HG02943 (cell line): ENCODE results near the gene FOXK1.

ENCODE experiments used
- ATAC-seq: cut with Tn5 transposase; IDR thresholded peaks from one replicate; pipeline ENCODE4 v1.9.1; 2021; ENCODE audit warnings: mild to moderate bottlenecking, low read depth, moderate library complexity; ENCODE audit not compliant: unreplicated experiment

The FOXK1 gene

DNA sequence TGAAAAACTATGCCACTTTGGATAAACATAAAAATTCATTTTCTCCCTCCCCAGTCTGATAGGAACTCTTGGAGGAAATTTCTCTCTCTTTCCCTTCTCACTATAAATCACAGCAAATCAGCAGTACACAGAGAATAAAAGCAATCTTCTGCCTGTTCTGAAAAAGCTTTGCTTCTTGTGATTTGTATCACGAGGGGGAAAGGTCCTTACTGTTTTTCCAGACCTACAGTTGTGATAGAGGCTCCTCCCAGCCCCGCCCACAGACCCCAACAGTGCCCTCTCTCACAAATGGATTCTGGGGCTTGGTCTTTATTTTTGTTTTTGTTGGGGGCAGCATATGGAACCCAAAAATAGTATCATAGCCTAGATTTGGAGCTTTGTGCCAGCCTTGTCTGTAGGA lies 12.2 kb downstream of the FOXK1 start:
- no peak for ATAC-seq

DNA sequence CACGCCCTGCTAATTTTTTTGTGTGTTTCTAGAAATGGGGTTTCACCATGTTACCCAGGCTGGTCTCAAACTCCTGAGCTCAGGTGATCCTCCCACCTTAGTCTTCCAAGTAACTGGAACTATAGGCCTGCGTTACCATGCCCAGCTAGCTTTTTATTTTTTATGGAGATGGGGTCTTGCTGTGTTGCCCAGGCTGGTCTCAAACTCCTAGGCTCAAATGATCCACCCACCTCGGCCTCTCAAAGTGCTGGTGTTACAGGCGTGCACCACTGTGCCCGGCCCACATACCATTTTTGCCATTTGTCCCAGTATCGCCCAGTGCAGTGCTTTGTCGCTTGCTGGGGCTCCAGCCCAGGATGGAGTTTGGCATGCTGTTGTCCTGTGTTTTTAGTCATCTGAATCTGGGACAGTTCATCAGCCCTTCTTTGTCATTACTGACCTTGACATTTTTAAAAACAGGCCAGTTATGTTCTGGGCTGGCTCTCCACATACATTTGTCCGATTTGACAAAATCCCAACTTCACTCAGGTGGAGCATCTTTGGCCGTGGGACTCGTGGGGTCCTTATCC lies 16.7 kb downstream of the FOXK1 start:
- no peak for ATAC-seq

DNA sequence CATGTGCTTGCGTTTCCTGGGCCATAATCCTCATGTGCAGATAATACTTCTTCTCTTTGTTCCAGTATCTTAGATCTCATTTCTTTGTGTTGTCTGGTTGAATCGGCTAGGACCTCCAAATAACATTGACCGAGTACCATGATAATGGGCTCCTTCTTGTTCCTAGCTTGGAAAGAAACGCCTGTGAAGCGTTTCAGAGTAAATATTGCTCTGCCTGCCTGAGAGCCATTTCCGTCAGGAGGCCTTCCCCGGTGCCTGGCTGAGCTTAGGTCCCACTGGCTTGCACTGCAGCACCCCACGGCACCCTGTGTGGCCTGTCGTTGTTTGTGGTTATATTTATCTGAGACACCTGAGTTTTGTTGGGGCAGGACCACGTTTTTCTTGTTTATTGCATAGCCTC lies 17.7 kb downstream of the FOXK1 start:
- ATAC-seq = no peak

DNA sequence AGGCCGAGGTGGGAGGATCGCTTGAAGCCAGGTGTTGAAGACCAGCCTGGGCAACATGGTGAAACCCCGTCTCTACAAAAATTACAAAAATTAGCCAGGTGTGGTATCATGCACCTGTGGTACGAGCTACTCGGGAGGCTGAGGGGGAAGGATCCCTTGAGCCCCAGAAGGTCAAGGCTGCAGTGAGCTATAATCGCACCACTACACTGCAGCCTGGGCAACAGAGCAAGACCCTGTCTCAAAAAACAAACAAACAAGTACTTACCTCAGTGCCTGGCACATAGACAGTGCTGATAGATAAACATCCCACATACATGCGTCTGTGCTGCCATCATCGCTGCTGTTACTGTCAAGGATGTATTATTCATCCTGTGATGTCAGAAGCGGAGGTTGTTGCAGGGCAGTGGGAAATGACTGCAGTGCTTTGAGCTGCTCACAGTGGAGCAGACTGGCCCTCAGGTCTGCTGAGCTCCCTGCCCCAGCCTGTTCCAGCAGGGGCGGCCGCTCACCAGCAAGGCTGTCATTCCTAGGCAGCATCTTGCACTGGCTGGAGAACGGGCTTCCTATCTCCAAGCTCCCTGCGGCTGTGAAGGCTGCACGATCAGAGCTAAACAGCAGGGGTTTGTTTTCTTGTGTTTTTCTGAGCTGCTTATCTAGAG lies 18.6 kb downstream of the FOXK1 start:
- ATAC-seq = no peak

DNA sequence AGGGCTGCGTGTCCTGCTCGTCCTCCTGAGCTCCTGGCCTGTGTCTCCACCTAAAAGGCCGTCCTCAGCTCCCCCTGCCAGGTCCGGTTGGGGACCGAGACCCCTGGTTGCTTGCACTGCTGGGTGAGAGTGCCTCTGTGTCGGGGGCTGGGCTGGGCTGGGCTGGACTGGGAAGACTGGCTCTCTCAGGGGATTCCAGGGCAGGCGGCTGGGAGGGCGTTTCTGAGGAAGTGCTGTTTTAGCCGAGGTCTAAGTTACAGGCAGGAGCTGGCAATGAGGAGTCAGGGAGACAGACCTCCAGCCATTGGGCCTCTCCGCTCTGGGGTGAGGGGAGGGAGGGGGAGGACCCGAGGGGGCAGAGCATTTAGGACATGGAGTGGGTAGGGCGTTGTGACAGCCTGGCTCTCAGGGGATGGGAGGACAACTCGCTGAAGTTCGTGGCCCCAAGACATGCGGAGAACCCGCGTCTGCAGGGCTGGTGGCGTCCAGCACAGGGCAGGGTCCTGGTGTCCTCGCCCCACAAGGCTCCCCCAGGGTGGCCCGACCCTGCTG lies 20.9 kb downstream of the FOXK1 start:
- ATAC-seq = no peak

DNA sequence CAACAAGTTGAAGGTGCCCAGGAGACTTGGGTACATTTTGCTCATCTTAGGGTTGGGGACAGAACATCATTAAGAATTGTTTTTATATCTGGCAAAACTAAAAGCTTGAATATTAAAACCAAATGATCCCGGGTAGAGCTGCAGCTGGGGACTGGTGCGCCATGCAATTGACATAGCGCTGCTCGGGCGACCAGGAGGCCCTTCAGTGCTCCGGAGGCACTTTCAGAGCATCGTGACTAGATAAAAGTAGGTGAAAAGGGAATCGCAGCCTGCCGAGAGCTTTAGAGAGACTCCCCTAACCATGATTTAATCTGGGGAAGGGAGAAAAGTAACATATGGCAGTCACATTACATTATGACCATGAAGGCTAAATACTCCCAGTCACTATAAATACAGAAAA lies 21.4 kb downstream of the FOXK1 start:
- ATAC-seq = no peak

DNA sequence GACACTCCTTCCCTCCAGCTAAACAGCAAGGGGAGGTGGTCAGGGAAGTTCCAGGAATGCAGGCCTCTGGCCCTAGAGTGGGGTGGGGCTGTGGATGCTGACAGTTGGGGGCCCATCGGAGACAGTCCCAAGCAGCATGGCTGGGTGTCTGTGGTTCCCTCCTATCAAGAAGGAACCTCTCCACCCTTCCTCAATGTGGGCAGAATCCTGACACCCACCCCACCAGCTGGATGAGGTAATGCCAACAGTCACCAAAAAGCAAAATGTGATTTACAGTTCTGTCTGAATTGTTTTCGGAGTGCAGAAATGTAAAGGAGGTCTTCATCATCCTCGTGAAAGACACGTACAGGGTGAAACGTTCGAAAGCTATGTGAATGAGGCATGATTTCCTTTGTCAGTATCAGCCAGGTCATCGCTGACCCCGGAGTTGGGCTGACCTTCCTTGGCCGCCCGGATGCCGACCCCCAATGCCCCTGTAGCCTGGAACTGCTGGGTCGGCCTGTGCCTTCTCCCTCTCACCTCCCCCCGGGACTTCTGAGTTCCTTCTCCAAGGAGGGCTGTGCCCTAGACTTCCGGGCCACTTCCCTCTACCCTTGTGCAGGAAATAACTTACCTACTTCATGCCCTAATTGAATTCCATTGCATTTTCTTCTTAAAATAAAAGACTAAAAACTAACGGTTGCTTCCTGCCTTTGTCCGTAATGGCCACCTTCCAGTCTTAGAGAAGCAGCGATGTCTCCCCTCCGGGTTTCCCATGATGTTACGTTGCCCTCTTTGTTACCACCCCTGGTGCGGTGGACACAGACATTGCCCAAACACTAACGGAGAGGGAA lies 24.5 kb downstream of the FOXK1 start:
- ATAC-seq = no peak

DNA sequence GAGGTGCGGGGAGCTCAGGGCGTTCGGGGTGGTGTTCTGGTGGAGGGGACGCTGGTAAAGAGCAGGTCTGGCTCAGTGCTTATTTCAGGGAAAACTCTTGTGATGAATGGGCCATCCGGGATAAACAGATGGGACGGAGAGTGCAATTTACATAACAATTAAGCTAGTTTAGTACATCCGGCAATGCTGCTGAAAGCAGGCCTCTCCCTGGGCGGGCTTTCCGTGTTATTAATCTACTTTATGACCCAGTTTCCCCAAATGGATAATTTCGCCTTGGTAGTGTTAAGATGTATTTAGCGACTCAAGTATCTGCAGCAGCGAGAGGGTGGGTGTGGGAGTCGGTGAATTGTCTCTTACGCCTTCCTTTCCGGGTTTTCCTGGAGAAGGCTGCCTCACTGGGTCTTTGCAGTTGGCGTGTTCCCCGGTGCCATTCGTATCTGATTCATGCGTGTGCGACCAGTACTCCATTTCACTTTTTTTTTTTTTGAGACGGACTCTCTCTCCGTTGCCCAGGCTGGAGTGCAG lies 25.2 kb downstream of the FOXK1 start:
- no peak for ATAC-seq

DNA sequence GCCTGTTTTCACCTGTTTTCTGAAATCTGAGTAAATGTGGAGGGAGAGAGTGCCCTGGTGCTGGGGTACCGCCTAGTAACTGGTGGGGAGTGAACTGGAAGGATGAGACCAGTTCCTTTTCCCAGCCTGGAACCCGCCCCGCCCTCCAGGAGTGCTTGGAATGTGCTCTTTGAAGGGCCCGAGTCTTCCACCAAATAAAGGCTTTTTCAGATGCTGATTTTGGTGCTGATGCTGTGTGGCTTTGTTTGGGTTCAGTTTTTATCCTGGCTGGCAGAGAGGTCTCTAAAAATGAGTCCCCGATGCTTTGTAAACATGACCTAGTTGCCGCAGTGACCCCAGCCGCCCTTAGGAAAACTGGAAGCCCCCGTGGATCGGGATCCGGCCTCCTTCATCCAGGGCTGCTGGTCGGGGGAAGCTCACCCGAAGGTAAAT lies 25.9 kb downstream of the FOXK1 start:
- no peak for ATAC-seq

DNA sequence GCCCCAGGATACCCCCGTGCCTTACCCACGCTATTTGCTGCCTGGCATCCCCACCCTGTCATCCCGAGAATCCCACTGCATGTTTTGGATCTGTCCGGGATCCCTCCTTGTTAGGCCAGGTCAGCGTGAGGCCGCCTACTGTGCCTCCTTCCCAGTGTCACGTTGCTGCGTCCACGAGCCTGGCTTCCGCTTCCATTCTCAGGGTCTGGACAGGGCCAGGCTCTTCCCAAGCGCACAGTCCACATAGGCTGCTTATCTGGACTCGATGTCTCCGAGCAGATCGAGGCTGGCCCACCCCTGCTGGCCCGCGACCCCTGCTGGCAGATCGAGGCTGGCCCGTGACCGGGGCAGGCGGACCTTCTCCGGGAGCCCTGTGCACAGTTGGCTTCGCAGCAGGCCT lies 27.1 kb downstream of the FOXK1 start:
- no peak for ATAC-seq

DNA sequence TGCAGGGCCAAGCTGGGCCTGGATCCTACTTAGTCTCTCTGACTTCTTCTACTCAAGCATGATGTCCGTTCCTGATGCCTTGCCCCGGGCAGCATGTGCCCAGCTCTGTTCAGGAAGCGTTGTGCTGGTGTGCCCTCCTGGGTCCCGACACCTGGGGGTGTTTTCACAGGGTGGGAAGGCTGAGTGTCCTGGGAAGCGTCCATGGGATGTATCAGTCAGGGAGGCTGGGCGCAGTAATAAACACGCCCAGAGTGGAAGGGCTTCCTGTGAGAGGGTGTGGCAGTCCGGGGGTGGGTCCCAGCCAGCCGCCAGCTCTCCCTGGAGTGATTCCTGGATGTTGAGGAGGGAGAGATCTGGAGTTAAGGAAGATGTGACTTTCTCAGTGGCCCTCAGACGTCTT lies 29.0 kb downstream of the FOXK1 start:
- ATAC-seq = no peak

DNA sequence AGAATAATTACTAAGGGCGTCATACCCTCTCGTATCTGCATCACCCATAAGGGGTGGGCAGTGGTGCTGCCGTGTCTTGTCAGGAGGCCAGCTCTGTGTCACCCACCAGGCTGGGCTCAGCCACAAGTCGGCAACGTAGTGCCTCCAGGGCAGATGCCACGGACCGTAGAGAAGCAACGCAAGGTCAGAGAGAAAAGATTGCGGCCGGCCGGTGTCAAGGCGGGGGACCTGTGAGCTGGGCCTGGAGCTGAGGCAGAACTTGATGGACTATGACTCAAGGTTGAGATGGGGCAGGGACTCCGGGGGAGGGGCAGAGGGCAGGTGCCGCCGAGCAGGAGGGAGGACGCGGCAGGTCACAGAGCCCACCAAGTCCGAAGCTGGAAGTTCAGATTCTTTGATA lies 29.5 kb downstream of the FOXK1 start:
- no peak for ATAC-seq

DNA sequence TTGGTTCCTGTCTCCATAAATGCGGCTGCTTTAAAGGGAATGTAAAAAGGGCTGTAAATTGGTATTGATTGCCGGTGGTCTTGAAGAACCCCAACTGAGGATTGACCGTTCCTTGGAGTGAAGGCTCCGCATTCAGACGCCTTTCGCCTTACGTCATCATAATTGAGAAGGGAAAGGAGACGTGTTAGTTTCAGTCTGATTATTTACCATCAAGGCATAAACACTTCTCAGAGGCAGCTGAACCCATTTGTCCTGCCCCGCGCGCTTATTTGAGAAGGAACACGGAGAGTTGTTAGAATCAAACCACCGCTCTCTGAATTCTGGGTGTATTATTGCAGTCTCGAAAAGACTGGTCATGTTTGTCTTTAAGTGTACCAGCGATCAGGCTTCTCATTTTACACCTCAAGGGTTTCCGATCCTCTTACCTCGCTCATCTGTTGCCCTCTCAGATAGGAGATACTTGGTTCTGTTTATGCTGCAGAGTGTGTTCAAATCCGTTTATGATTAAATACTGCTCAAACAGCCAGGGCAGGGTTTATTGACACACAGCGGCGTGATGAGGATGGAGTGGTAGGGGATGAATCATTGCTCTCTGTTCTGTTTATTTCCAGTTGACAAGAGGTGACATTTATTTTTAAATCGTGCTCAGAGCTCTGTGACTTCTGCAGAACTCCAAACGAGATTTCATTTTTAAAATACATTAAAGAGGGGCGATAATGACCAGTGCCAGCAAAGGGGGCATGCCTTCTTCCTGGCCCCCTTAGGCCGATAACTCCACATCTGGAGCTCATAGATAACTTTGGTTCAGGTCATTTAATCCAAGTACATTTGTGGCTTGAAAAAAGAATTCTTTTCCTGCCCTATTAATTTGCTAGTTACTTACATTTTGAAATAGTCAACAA lies 30.4 kb downstream of the FOXK1 start:
- no peak for ATAC-seq

DNA sequence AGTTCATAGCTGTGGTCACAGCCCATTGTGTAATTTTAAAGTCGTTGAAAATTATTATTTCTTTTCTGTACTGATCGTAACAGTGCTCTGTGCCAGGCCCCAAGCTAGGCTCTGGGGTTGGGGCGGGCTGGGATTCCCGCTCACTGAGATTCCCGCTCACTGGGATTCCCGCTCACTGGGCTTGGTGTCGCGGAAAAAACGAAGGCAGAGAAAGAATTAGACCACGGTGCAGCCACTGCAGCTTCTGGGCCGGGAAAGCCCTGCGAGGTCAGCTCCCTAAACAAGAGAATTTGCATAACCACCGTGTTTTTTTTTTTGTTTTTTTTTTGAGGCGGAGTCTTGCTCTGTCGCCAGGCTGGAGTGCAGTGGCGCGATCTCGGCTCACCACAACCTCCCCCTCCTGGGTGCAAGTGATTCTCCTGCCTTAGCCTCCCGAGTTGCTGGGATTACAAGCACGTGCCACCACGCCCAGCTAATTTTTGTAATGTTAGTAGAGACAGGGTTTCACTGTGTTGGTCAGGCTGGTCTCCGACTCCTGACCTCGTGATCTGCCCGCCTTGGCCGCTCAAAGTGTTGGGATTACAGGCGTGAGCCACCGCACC lies 31.2 kb downstream of the FOXK1 start:
- ATAC-seq = no peak

DNA sequence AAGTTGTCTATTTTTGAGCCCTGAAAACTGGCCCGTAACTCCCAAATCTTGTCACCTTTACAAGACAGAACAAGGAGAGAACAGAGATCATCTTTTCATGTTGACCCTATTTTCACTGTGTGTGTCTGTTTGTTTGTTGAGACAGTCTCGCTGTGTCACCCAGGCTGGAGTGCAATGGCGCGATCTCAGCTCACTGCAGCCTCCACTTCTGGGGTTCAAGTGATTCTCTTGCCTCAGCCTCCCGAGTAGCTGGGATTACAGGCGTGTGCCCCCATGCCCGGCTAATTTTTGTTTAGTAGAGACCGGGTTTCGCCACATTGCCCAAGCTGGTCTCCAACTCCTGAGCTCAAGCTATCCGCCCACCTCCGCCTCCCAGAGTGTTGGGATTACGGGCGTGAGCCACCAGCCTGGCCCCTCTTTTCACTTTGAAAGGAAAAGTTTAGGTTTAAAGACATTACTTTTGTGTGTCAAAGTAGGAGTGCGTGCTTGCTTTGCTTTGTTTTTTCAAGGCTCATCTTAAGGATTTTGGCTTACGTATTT lies 32.1 kb downstream of the FOXK1 start:
- no peak for ATAC-seq

DNA sequence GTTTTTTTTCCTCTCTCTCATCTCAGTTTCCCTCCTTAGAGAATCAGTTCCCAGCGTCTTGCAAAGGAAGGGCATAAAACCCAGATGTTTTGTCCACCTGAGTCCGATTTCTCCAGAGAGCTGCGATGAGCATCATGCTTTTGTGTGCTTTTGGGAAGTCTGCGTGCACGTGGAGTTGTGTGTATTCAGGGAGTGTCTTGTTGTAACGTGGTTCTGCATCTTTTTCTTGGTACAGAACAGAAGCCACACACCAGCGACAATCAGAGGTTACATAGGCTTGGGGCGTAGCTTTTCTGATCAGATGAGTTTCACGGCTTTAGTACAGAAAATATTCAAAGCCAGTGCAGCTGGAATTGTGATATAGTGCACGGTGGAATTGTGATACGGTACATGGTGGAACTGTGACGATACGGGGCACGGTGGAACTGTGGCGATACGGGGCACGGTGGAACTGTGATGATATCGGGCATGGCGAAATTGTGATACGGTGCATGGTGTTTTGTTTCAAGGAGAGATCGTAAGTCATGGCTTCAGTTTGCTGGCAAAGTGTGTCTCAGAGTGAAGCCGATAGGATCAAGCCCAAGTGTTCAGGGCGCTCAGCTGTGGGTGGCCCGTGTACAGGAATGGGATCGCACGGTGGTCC lies 32.8 kb downstream of the FOXK1 start:
- ATAC-seq = no peak

DNA sequence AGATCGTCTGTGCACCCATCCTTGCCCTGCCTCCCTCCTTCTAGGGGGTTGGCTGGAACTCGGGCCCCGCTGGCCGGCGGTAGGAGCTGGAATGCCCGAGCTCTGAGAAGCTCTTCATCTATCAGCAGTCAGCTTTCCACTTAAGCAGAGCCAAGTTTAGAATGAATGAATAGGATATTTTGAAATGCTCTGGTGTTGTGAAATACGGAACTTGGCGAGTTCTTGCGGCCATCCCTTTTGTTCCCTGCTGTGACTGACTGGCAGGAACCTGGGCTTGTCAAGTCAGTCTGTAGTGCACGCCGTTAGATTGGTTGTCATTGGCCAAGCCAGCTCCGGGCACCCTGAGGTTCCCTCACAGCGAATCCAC lies 33.3 kb downstream of the FOXK1 start:
- no peak for ATAC-seq

DNA sequence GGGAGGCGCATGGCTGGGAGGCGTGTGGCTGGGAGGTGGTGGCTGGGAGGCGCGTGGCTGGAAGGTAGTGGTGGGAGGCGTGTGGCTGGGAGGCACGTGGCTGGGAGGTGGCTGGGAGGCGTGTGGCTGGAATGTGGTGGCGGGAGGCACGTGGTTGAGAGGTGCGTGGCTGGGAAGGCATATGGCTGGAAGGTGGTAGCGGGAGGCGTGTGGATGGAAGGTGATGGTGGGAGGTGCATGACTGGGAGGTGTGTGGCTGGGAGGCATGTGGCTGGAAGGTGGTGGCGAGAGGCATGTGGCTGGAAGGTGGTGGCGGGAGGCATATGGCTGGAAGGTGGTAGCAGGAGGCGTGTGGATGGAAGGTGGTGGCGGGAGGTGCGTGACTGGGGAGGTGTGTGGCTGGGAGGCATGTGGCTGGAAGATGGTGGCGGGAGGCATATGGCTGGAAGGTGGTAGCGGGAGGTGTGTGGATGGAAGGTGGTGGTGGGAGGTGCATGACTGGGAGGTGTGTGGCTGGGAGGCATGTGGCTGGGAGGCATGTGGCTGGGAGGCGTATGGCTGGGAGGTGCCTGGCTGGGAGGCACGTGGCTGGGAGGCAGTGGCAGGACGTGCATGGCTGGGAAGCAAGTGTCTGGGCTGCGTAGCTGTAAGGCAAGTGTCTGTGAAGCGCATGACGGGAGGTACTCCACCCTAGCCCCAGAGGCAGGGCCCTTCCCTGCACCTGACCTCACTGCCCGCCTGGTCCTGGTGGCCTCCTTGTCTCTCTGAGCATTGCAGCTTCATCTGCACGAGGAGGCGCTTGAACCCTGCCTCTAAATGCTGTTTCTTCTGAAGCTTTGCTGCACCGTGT lies 35.1 kb downstream of the FOXK1 start:
- no peak for ATAC-seq
